Suprapubic skin (tissue), 4 donors: ENCODE results near the gene TNS3. TPM values are rescaled to one million over a fixed set of nuclear protein-coding genes. Genes with fewer than 3 reads are reported as not detected.

Source experiments
- DNase-seq, 2 donors: peaks; one replicate each; pipeline ENCODE4 v3.0.0-alpha.2; 2019; ENCODE audit warnings: low spot score in 2 of 2
- H3K27ac ChIP-seq: fragments of 200-600 bp; sonication (generic); one replicate; pipeline ENCODE4 v1.5.1; 2019
- H3K27me3 ChIP-seq: fragments of 200-600 bp; sonication (generic); one replicate; pipeline ENCODE4 v1.5.1; 2019
- H3K36me3 ChIP-seq: fragments of 200-600 bp; sonication (generic); one replicate; pipeline ENCODE4 v1.5.1; 2019
- H3K4me1 ChIP-seq: fragments of 200-600 bp; sonication (generic); one replicate; pipeline ENCODE4 v1.5.1; 2019
- H3K4me3 ChIP-seq: fragments of 200-600 bp; sonication (generic); one replicate; pipeline ENCODE4 v1.5.1; 2019; ENCODE audit warnings: mild to moderate bottlenecking
- H3K9me3 ChIP-seq: fragments of 200-600 bp; sonication (generic); one replicate; pipeline ENCODE4 v1.5.1; 2019
- CTCF ChIP-seq, 2 donors: fragments of 200-600 bp in 1 of 2; fragments of 450-650 bp in 1 of 2; sonication (generic) in 1 of 2; IDR thresholded peaks; one replicate each; pipeline ENCODE4 v1.5.1; 2016 to 2019; ENCODE audit warnings: antibody characterized with exemption in 2 of 2, mild to moderate bottlenecking in 1 of 2, moderate library complexity in 1 of 2
- EP300 ChIP-seq: sonication (generic); formaldehyde crosslinking; IDR thresholded peaks from one replicate; pipeline ENCODE4 v1.6.1; 2017; ENCODE audit warnings: antibody characterized with exemption
- POLR2A ChIP-seq, 2 donors: fragments of 450-650 bp; IDR thresholded peaks; one replicate each; pipeline ENCODE4 v1.6.1; 2017; ENCODE audit warnings: antibody characterized with exemption in 2 of 2, mild to moderate bottlenecking in 2 of 2, moderate library complexity in 2 of 2
- POLR2AphosphoS5 ChIP-seq, 3 donors: sonication (generic); formaldehyde crosslinking; IDR thresholded peaks; one replicate each; pipeline ENCODE4 v1.6.1; 2017; ENCODE audit warnings: antibody characterized with exemption in 3 of 3
- WGBS: methylation state at CpG from one replicate; pipeline ENCODE4 v1.1.5; 2018; 5-methylcytosine and 5-hydroxymethylcytosine counted together
- total RNA-seq, 4 donors: library from RNA; depleted of rRNA; stranded (reverse); fragments of >200 nt; gene quantifications; one replicate each; pipeline ENCODE4 v1.1.0, GENCODE V29; 2016

Gene TNS3
- total RNA-seq, 4 donors from 2014 or later, result 14.3 to 53.0 (median 31.9) TPM

GRCh38 chr7:47307311-47307710 is 274.6 kb downstream of the TNS3 start:
- peaks cover 7% of the 10 kb centered on the region for H3K4me1 ChIP-seq
- H3K9me3 ChIP-seq, result no peaks in the 10 kb centered on the region
- H3K27me3 ChIP-seq, result no peaks in the 10 kb centered on the region
- peaks cover 14% of the 10 kb centered on the region for H3K36me3 ChIP-seq
- 80% methylated on average over 3 of the region's 3 CpGs for WGBS
- no peak overlapping the region for H3K27ac ChIP-seq
- no peak overlapping the region for H3K4me3 ChIP-seq
- DNase-seq, result no peak
- TF ChIP-seq POLR2AphosphoS5 (IDR thresholded peaks at IDR 0.05), result no peak

GRCh38 chr7:47304727-47305719 is 276.9 kb downstream of the TNS3 start:
- H3K36me3 ChIP-seq, result peaks cover 26% of the 10 kb centered on the region
- no peaks in the 10 kb centered on the region for H3K27me3 ChIP-seq
- H3K27ac ChIP-seq, result no peak overlapping the region
- peaks cover 4% of the 10 kb centered on the region for H3K4me1 ChIP-seq
- no peak overlapping the region for H3K4me3 ChIP-seq
- no peaks in the 10 kb centered on the region for H3K9me3 ChIP-seq
- WGBS, result 84% methylated on average over 27 of the region's 27 CpGs
- no peak for DNase-seq
- TF ChIP-seq CTCF (IDR thresholded peaks at IDR 0.05) (no peak), POLR2AphosphoS5 (IDR thresholded peaks at IDR 0.05) (no peak), POLR2A (IDR thresholded peaks at IDR 0.05) (no peak), EP300 (no peak)

- Histone ChIP-seq H3K4me3 (no peak overlapping the region), H3K27ac (no peak overlapping the region), H3K9me3 (no peaks in the 10 kb centered on the region), H3K4me1 (no peaks in the 10 kb centered on the region), H3K36me3 (peaks cover 28% of the 10 kb centered on the region), H3K27me3 (no peaks in the 10 kb centered on the region)
- no peak for TF ChIP-seq POLR2A (IDR thresholded peaks at IDR 0.05)
- TF ChIP-seq EP300, result no peak
- no peak for TF ChIP-seq POLR2AphosphoS5 (IDR thresholded peaks at IDR 0.05)
- no peak for TF ChIP-seq CTCF (IDR thresholded peaks at IDR 0.05)
- 92% methylated on average over 22 of the region's 22 CpGs for WGBS
- DNase-seq, result no peak
These were observed 278.0 kb downstream of the TNS3 start for GRCh38 chr7:47303695-47304453.

- 94% methylated on average over 19 of the region's 30 CpGs for WGBS
- no peak for DNase-seq
- Histone ChIP-seq H3K27ac (no peak overlapping the region), H3K36me3 (peaks cover 28% of the 10 kb centered on the region), H3K9me3 (no peaks in the 10 kb centered on the region), H3K4me1 (no peaks in the 10 kb centered on the region), H3K27me3 (no peaks in the 10 kb centered on the region), H3K4me3 (no peak overlapping the region)
- no peak for TF ChIP-seq POLR2AphosphoS5 (IDR thresholded peaks at IDR 0.05)
- TF ChIP-seq CTCF (IDR thresholded peaks at IDR 0.05), result no peak
- TF ChIP-seq EP300, result no peak
- no peak for TF ChIP-seq POLR2A (IDR thresholded peaks at IDR 0.05)
These were observed 278.8 kb downstream of the TNS3 start for GRCh38 chr7:47303014-47303694.

- Histone ChIP-seq H3K4me1 (no peaks in the 10 kb centered on the region), H3K36me3 (peaks cover 28% of the 10 kb centered on the region), H3K9me3 (no peaks in the 10 kb centered on the region), H3K27ac (no peak overlapping the region), H3K4me3 (no peak overlapping the region), H3K27me3 (no peaks in the 10 kb centered on the region)
- WGBS, result 42% methylated on average over 3 of the region's 3 CpGs
- TF ChIP-seq EP300, result no peak
- TF ChIP-seq POLR2AphosphoS5 (IDR thresholded peaks at IDR 0.05), result no peak
- no peak for TF ChIP-seq CTCF (IDR thresholded peaks at IDR 0.05)
- no peak for TF ChIP-seq POLR2A (IDR thresholded peaks at IDR 0.05)
- DNase-seq, result no peak
These were observed 279.4 kb downstream of the TNS3 start for GRCh38 chr7:47302560-47302959.
